Loucy (cell line): ENCODE results near the gene IFI27L2.

Experiments used
- H2AFZ ChIP-seq: fragments of 200-600 bp; sonication (generic); 2 replicates; pipeline ENCODE4 v1.6.0; 2016; ENCODE audit warnings: antibody characterized with exemption, mild to moderate bottlenecking, low read length, moderate library complexity
- H3F3A ChIP-seq: fragments of 200-600 bp; 2 replicates; pipeline ENCODE4 v1.6.0; 2016; ENCODE audit warnings: antibody characterized with exemption, low read depth, mild to moderate bottlenecking
- H3K27me3 ChIP-seq: fragments of 200-600 bp; sonication (generic); 2 replicates; pipeline ENCODE4 v1.6.1; 2014; ENCODE audit warnings: low read length, mild to moderate bottlenecking; ENCODE audit not compliant: insufficient read depth, poor library complexity, severe bottlenecking
- H3K36me3 ChIP-seq: fragments of 200-600 bp; sonication (generic); 2 replicates; pipeline ENCODE4 v1.6.1; 2016; ENCODE audit warnings: low read length; ENCODE audit not compliant: insufficient read depth
- H3K4me1 ChIP-seq: fragments of 200-600 bp; sonication (generic); 2 replicates; pipeline ENCODE4 v1.5.1; 2014; ENCODE audit warnings: low read length, mild to moderate bottlenecking; ENCODE audit not compliant: insufficient read depth, poor library complexity, severe bottlenecking
- H3K4me2 ChIP-seq: fragments of 200-600 bp; sonication (generic); 2 replicates; pipeline ENCODE4 v1.6.0; 2014; ENCODE audit warnings: antibody characterized with exemption, low read length, low read depth, mild to moderate bottlenecking; ENCODE audit not compliant: poor library complexity, severe bottlenecking
- H3K4me3 ChIP-seq: fragments of 200-600 bp; sonication (generic); 2 replicates; pipeline ENCODE4 v1.5.1; 2014; ENCODE audit warnings: low read length, mild to moderate bottlenecking, mixed read lengths; ENCODE audit not compliant: poor library complexity, severe bottlenecking
- H3K79me2 ChIP-seq: fragments of 200-600 bp; sonication (generic); 2 replicates; pipeline ENCODE4 v1.6.1; 2014; ENCODE audit warnings: low read length; ENCODE audit not compliant: insufficient read depth
- H3K9ac ChIP-seq: fragments of 200-600 bp; sonication (generic); 2 replicates; pipeline ENCODE4 v1.6.0; 2014; ENCODE audit warnings: mild to moderate bottlenecking, low read depth, low read length, moderate library complexity; ENCODE audit not compliant: poor library complexity, severe bottlenecking
- H3K9me2 ChIP-seq: fragments of 200-600 bp; sonication (generic); replicated peaks from 2 replicates; pipeline ENCODE4 v1.6.1; 2016; ENCODE audit warnings: low read depth, low read length, mixed read lengths
- H3K9me3 ChIP-seq: fragments of 200-600 bp; sonication (generic); 2 replicates; pipeline ENCODE4 v1.6.1; 2014; ENCODE audit warnings: mild to moderate bottlenecking, antibody characterized with exemption, low read length, low read depth; ENCODE audit not compliant: insufficient read depth
- H4K20me1 ChIP-seq: fragments of 200-600 bp; sonication (generic); 2 replicates; pipeline ENCODE4 v1.6.0; 2014; ENCODE audit warnings: antibody characterized with exemption, low read length, mild to moderate bottlenecking; ENCODE audit not compliant: insufficient read depth, poor library complexity, severe bottlenecking
- CTCF ChIP-seq: fragments of 200-600 bp; sonication (generic); conservative IDR thresholded peaks from 2 replicates; pipeline ENCODE4 v1.5.1; 2014; ENCODE audit warnings: mild to moderate bottlenecking, antibody characterized with exemption, low read length
- EZH2phosphoT487 ChIP-seq: fragments of 200-600 bp; IDR thresholded peaks from 2 replicates; pipeline ENCODE4 v1.6.1; 2018; ENCODE audit warnings: antibody characterized with exemption, mild to moderate bottlenecking, moderate library complexity, borderline replicate concordance

Gene IFI27L2

GRCh38 chr14:94079891-94080620, 49.3 kb downstream of the IFI27L2 start:
- Histone ChIP-seq H3K9me2 (no peaks in the 10 kb centered on the region), H3F3A (no peaks in the 10 kb centered on the region), H2AFZ (peak overlapping the region; percentile 77; the same call in 1 of the 2 replicates), H3K4me3 (peak overlapping the region; percentile 88), H3K9ac (peak overlapping the region; percentile 96), H3K4me1 (peaks cover 49% of the 10 kb centered on the region), H3K27me3 (no peaks in the 10 kb centered on the region), H3K4me2 (peak overlapping the region; percentile 85), H3K79me2 (peaks cover 72% of the 10 kb centered on the region), H3K9me3 (0 out of 2 replicates have a peak, but pooled peaks cover 6% of the 10 kb centered on the region), H3K36me3 (no peaks in the 10 kb centered on the region; the same call in 1 of the 2 replicates), H4K20me1 (peaks cover 50% of the 10 kb centered on the region)
- no peak for TF ChIP-seq EZH2phosphoT487
- TF ChIP-seq CTCF, result no peak

GRCh38 chr14:94077823-94078222, 51.6 kb downstream of the IFI27L2 start:
- Histone ChIP-seq H3K4me3 (peak overlapping the region; percentile 88), H3K36me3 (peaks cover 5% of the 10 kb centered on the region; the same call in 1 of the 2 replicates), H3K4me1 (peaks cover 49% of the 10 kb centered on the region), H3K4me2 (peak overlapping the region; percentile 85), H3K9me3 (peaks cover 13% of the 10 kb centered on the region; the same call in 1 of the 2 replicates), H2AFZ (no peak overlapping the region), H3K9me2 (no peaks in the 10 kb centered on the region), H3K79me2 (peaks cover 94% of the 10 kb centered on the region), H3F3A (no peaks in the 10 kb centered on the region), H4K20me1 (peaks cover 54% of the 10 kb centered on the region), H3K27me3 (no peaks in the 10 kb centered on the region), H3K9ac (peak overlapping the region; percentile 96)
- no peak for TF ChIP-seq CTCF
- no peak for TF ChIP-seq EZH2phosphoT487
